ENCODE measurements around the gene TRUB2. TPM values are rescaled to one million over a fixed set of nuclear protein-coding genes. Genes with fewer than 3 reads are reported as not detected.

TRUB2 gene
- total RNA-seq, 4 donors from 2014 or later, result 7.2 to 18.3 (median 9.2) TPM

- no peaks in the 10 kb centered on the region for H3K9me3 ChIP-seq
- TF ChIP-seq POLR2A (IDR thresholded peaks at IDR 0.05), result no peak
- no peak for TF ChIP-seq EP300 (IDR thresholded peaks at IDR 0.05)
- no peak for TF ChIP-seq CTCF (IDR thresholded peaks at IDR 0.05)
- no peaks in the 10 kb centered on the region for H3K4me1 ChIP-seq
- H3K27me3 ChIP-seq, result no peaks in the 10 kb centered on the region
- WGBS, 2 donors, result 96 to 98% methylated on average over 5 to 6 of the region's 6 CpGs
- no peak for DNase-seq (ENCODE audit: low spot score in 2 of 2)
- peaks cover 0 to 94% (median 25%) of the 10 kb centered on the region in 3 donors for H3K36me3 ChIP-seq
- no peak overlapping the region for H3K4me3 ChIP-seq
- no peak overlapping the region for H3K27ac ChIP-seq
These were observed 27.5 kb upstream of the TRUB2 start for GRCh38 chr9:128349772-128350171.

DNA sequence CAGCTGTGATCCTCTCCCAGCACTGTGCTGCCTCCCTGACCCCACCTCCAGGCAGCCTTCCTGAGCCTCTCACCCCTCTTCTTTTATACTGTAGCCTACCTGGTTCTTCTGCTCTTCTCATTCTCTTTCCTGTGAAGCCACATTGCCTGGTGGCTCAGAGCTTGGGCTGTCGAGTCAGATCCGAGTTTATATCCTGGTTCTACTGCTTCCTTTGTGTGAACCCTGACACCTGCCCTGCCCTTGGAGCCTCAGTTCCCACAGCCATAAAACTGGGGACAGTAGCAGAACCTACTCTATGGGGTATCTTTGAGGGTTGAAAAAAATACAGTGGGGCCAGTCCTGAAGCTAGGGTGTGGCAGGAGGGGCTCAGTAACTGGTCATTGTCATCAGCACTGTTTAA, 26.9 kb upstream of the TRUB2 start:
- no peak for DNase-seq (ENCODE audit: low spot score in 2 of 2)
- no peaks in the 10 kb centered on the region for H3K9me3 ChIP-seq
- H3K27me3 ChIP-seq, result no peaks in the 10 kb centered on the region
- H3K4me1 ChIP-seq, result no peaks in the 10 kb centered on the region
- peaks cover 0 to 94% (median 30%) of the 10 kb centered on the region in 3 donors for H3K36me3 ChIP-seq
- no peak overlapping the region for H3K27ac ChIP-seq
- H3K4me3 ChIP-seq, result no peak overlapping the region
- 80 to 86% methylated on average over 2 of the region's 2 CpGs for WGBS, 2 donors
- TF ChIP-seq EP300 (IDR thresholded peaks at IDR 0.05) (no peak), CTCF (IDR thresholded peaks at IDR 0.05) (no peak), POLR2A (IDR thresholded peaks at IDR 0.05) (no peak)

DNA sequence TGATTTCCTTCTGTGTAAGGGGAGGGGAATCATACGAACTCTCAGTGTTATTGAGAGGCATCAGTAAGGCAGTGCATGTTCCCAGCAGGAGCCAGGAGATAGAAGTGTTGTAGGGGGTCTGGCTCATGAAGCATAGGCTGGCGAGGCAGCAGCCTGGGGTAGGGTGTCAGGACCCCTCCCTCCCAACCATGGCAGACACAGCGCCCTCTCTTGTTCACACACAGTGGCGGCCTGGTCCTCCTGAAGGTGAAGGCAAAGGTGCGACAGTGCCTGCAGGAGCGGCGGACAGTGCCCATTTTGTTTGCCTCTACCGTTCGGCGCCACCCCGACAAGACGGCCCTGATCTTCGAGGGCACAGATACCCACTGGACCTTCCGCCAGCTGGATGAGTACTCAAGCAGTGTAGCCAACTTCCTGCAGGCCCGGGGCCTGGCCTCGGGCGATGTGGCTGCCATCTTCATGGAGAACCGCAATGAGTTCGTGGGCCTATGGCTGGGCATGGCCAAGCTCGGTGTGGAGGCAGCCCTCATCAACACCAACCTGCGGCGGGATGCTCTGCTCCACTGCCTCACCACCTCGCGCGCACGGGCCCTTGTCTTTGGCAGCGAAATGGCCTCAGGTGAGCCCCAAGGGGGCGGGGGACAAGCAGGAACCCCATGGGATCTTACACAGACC, 22.8 kb upstream of the TRUB2 start:
- Histone ChIP-seq H3K4me1 (peaks cover 0 to 14% (median 6%) of the 10 kb centered on the region in 4 donors), H3K36me3 (peaks cover 0 to 75% (median 26%) of the 10 kb centered on the region in 3 donors), H3K27ac (no peak overlapping the region), H3K4me3 (no peak overlapping the region), H3K27me3 (no peaks in the 10 kb centered on the region), H3K9me3 (no peaks in the 10 kb centered on the region)
- no peak for DNase-seq (ENCODE audit: low spot score in 2 of 2)
- 92 to 94% methylated on average over 27 to 28 of the region's 28 CpGs for WGBS, 2 donors
- TF ChIP-seq POLR2A (IDR thresholded peaks at IDR 0.05), result no peak
- no peak for TF ChIP-seq EP300 (IDR thresholded peaks at IDR 0.05)
- no peak for TF ChIP-seq CTCF (IDR thresholded peaks at IDR 0.05)

GRCh38 chr9:128343855-128344254, 21.6 kb upstream of the TRUB2 start:
- H3K27ac ChIP-seq, result no peak overlapping the region
- TF ChIP-seq POLR2A (IDR thresholded peaks at IDR 0.05) (no peak), EP300 (IDR thresholded peaks at IDR 0.05) (no peak), CTCF (IDR thresholded peaks at IDR 0.05) (no peak)
- no peaks in the 10 kb centered on the region for H3K9me3 ChIP-seq
- H3K4me1 ChIP-seq, result peaks cover 0 to 19% (median 10%) of the 10 kb centered on the region in 4 donors
- H3K27me3 ChIP-seq, result no peaks in the 10 kb centered on the region
- no peak for DNase-seq (ENCODE audit: low spot score in 2 of 2)
- WGBS, 2 donors, result 93 to 98% methylated on average over 4 of the region's 4 CpGs
- H3K36me3 ChIP-seq, result peaks cover 0 to 63% (median 20%) of the 10 kb centered on the region in 3 donors
- no peak overlapping the region for H3K4me3 ChIP-seq

DNA sequence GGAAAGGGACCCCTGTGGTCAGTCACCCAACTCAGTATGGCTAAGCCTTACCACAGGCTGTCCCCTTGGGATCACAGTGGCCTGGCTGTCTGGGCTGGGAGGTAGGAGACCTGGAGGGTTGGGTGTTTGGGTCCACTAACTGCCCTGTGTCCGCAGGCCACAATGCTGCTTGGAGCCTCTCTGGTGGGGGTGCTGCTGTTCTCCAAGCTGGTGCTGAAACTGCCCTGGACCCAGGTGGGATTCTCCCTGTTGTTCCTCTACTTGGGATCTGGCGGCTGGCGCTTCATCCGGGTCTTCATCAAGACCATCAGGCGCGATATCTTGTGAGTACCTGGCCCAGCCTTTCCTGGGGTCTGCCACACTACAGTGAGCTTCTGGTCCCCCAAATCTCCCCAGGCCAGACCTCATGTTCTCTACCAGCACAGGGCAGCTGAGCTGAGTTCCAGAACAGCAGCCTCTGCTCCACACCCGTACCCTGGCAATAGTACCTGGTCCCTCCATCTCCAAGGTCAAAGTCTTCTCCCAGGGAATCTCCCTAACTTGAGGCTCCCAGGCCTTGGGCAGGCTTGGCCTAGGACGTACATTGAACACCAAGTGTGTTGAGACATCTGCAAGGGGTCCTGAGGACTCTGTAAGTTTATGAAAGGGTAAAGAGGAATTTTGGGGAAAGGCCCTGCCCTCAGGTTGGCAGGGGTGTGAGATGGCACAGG, 20.9 kb upstream of the TRUB2 start:
- TF ChIP-seq POLR2A (IDR thresholded peaks at IDR 0.05) (no peak), EP300 (IDR thresholded peaks at IDR 0.05) (no peak), CTCF (IDR thresholded peaks at IDR 0.05) (no peak)
- no peak for DNase-seq (ENCODE audit: low spot score in 2 of 2)
- Histone ChIP-seq H3K27ac (no peak overlapping the region), H3K4me1 (peaks cover 0 to 19% (median 10%) of the 10 kb centered on the region in 4 donors), H3K27me3 (no peaks in the 10 kb centered on the region), H3K9me3 (no peaks in the 10 kb centered on the region), H3K4me3 (no peak overlapping the region), H3K36me3 (peaks cover 0 to 55% (median 13%) of the 10 kb centered on the region in 3 donors)
- 95% methylated on average over 7 to 8 of the region's 8 CpGs for WGBS, 2 donors
